Cardiac fibroblast (primary cell): Measurements from ENCODE around the gene NCKAP1.

ENCODE experiments used
- DNase-seq, 2 donors: peaks; one replicate each; pipeline versions ENCODE4 v3.0.0 to v3.0.0-alpha.2; 2010; ENCODE audit warnings: low read depth in 2 of 2
- H3K4me3 ChIP-seq, 2 donors: replicated peaks in 1 of 2; 1 replicate in 1 of 2; 2 replicates in 1 of 2; pipeline ENCODE4 v1.5.1; 2011; ENCODE audit warnings: low read depth in 2 of 2, low read length in 2 of 2, mild to moderate bottlenecking in 2 of 2, moderate library complexity in 1 of 2
- TF ChIP-seq, protein P1 (sequence below): IDR thresholded peaks from one replicate; pipeline ENCODE4 v1.5.1; 2011; ENCODE audit warnings: low read depth, mild to moderate bottlenecking, low read length, inconsistent platforms

Gene NCKAP1

DNA sequence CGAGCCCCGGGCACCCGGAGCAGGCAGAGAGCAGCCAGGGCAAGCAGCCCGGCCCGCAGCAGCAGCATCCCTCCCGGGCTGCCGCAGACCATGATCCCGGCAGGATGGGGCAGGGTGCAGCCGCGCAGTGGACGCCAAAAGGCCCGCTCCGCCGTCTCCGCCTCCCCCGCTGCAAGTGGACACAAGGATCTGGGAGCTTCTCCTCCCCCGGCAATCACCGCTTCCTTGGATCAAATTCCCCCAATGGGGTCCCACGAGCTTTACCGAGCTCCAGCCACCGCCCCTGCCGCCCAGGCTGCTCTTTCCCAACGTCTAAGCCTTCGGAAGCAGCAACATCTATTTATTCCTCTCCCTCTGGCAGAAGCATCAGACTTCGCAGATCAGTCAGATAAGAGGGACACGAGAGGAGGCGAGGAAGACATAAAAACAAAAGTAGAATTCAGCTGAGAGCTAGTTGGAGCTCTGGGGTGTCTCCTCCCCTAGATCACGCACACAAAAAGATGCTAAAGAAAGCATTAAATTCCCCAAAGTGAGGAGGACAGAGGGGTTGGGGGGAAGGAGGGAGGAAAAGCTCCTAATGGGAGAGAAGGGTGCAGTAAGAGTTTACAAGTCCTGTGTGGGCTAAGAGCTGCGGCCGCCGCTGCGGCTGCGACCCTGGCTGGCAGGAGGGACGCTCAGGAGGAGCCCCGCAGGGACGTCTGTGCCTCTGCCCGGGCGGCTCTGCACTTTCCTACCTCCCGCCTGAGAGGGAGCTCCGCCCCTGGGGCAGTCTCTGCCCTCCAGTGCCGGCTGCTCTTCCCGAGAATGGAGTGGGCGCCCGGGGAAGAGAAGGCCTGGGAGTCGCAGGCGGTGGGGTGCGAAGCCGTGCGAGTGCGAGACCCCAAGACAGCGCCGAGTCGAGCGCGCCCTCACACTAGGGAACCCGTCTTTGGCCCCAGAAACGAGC, 171.5 kb downstream of the NCKAP1 start, which contains the start of gene FRZB:
Gene FRZB, minus strand, starts transcription at position 177 of the 946 bp plus-strand sequence. Its CDS starts 85 bp downstream, at position 92.
- TF ChIP-seq, protein P1, sequence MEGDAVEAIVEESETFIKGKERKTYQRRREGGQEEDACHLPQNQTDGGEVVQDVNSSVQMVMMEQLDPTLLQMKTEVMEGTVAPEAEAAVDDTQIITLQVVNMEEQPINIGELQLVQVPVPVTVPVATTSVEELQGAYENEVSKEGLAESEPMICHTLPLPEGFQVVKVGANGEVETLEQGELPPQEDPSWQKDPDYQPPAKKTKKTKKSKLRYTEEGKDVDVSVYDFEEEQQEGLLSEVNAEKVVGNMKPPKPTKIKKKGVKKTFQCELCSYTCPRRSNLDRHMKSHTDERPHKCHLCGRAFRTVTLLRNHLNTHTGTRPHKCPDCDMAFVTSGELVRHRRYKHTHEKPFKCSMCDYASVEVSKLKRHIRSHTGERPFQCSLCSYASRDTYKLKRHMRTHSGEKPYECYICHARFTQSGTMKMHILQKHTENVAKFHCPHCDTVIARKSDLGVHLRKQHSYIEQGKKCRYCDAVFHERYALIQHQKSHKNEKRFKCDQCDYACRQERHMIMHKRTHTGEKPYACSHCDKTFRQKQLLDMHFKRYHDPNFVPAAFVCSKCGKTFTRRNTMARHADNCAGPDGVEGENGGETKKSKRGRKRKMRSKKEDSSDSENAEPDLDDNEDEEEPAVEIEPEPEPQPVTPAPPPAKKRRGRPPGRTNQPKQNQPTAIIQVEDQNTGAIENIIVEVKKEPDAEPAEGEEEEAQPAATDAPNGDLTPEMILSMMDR, result no peak
- DNase-seq, result peak; percentile 42 to 74
- peak within 1 kb of the TSS; percentile 44 to 48 for H3K4me3 ChIP-seq

DNA sequence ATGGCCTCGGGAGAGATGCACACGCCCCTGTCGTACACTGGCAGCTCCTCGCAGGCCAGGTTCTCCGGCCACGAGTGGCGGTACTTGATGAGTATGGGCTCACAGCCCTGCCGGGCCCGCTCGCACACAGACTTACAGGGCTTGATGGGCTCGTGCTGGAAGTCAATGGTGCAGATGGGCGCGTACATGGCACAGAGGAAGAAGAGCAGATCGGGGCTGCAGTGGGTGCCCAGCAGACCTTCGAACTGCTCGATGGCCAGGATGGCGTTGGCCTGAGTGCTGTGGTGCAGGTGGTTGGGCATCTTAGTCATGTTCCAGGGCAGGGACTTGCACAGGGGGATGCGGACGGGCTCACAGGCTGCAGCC, 172.2 kb downstream of the NCKAP1 start:
- TF ChIP-seq, protein P1, result no peak
- DNase-seq, result peak in 1 of 2 donors; percentile 5
- peak overlapping the region; percentile 44 to 48 for H3K4me3 ChIP-seq

DNA sequence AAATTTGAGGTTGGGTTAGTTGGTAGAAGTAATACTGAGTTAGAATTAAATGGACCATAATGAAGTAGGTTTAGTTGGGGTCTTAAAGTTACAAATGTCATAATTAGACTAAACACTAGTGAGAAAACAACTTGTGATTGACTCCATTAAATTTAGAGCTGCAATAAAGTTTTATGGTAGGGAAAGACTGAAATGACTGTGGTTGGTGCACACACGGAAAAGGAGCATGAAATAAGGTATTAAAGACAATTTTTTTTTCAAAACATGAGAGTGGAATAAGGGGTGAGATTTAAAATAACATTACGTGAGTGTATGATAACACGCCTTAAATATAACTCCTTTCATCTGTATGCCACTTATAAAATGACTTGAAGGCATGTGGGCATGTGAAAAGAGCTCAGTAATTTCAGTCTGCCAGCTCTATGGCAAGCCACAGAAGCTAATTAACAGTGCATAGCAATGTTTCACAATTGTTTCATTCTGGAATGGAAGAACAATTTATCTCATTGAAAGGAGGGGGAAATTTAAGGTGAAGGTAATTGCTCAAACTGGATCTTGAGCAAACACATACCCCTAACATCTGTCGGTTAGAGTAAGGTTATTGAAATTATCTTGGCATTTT, 173.2 kb downstream of the NCKAP1 start:
- H3K4me3 ChIP-seq, result no peak overlapping the region
- TF ChIP-seq, protein P1, result no peak
- DNase-seq, result no peak

DNA sequence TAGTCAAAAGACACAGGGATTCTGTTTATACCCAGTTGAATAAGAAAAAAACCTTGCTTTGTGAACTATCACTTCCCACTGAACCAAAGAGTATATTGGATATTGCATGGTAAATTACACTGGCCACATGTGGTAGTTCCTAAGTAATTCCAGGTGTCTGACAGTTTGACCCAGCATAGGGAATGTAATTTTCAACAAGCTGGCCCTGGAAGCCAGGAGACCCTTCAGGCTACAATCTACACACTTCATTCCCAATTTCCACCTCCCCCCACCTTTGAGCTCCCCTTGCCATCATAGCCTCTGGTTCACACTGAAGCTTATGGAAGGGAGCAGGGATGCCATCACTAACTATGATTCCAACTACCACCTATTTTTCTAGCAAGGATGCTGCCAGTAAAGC, 174.6 kb downstream of the NCKAP1 start:
- no peak for DNase-seq
- H3K4me3 ChIP-seq, result no peak overlapping the region
- TF ChIP-seq, protein P1, result no peak

DNA sequence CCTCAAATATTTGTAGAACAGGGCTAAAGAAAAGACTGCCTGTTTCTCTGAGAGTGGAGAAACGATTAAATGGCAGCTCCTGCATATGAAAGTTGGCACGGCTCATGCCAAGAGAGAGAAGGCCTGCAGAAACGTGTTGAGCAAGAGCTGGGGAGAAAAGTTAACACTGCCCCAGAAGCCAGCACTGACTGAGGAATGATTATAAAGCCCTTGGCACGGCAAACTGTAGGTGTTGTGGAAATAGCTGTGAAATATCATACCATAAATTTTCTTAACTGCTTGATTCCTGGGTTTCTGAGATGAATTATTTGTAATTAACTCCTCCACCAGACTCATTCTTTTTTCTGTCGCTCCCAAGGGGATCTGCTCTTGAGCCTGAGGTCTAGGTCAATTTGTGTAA, 176.2 kb downstream of the NCKAP1 start:
- TF ChIP-seq, protein P1, result no peak
- peak in 1 of 2 donors; percentile 19 for DNase-seq
- H3K4me3 ChIP-seq, result no peak overlapping the region

DNA sequence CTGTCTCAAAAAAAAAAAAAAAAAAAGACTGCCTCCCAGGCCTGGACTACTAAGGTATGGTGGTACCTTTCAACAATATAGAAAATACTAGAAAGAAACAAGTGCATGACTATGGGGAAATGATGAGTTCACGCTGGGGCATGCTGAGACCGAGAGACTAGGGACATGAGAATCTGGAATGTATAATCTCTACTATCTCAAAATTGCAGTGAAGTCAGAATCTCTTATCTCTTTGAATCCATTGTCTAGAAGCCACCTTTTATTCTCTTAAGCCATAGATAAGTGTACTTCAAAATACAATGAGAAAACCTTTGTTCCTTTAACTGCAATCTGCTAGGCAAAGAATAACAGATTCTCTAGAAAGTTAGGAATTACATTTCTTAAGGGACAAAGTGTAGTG, 177.4 kb downstream of the NCKAP1 start:
- TF ChIP-seq, protein P1, result no peak
- H3K4me3 ChIP-seq, result no peak overlapping the region
- no peak for DNase-seq
